Activated gamma-delta T cell treated with anti-CD3 and anti-CD28 coated beads, Interleukin-2, amount 50 U/mL, for 16 hours (primary cell): ENCODE results near the gene TXNDC2.

Experiments
- DNase-seq: peaks from one replicate; pipeline ENCODE4 v3.0.0-alpha.2; 2020; ENCODE audit warnings: low read depth

The TXNDC2 gene

GRCh38 chr18:9931678-9932077 lies 45.9 kb downstream of the TXNDC2 start:
- DNase-seq: no peak

- DNase-seq: no peak
These were observed 48.1 kb downstream of the TXNDC2 start for GRCh38 chr18:9933865-9934264.

DNA sequence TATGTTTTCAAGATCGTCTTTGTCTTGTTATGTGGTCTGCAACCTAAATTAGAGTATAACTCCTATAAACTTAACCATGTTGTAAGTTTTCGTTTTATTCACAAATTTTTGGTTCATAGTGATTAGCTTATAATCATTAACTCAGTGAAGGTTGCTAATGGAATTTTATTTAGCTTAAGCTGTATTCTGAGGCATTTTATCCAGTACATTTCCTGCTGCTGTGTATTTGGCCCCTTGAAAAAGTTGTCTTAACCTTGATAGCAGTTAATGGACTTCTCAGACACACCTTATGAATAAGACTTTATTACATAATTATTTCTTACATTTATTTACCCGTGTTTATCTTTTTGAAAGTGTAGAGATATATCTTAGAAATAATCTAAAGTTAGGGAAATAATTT lies 48.5 kb downstream of the TXNDC2 start:
- DNase-seq: no peak
